Uterus (tissue), 2 donors: ENCODE results near the gene NAP1L2.
"Not testable (repeated sequence)": the region's sequence is repeated elsewhere in the genome, so short reads cannot be mapped to it uniquely, and the experiment has no call there.

Experiments used
- POLR2A ChIP-seq, 2 donors: fragments of 450-650 bp; IDR thresholded peaks; one replicate each; pipeline ENCODE4 v1.6.1; 2016; ENCODE audit warnings: antibody characterized with exemption in 2 of 2, mild to moderate bottlenecking in 1 of 2, moderate library complexity in 1 of 2
- TF ChIP-seq, protein P1 (sequence below), 4 experiments: fragments of 200-600 bp in 2 of 4; fragments of 450-650 bp in 2 of 4; sonication (generic) in 2 of 4; IDR thresholded peaks; one replicate each; pipeline ENCODE4 v1.5.1; 2016 to 2019; ENCODE audit warnings: antibody characterized with exemption in 4 of 4, mild to moderate bottlenecking in 2 of 4, moderate library complexity in 1 of 4

DNA sequence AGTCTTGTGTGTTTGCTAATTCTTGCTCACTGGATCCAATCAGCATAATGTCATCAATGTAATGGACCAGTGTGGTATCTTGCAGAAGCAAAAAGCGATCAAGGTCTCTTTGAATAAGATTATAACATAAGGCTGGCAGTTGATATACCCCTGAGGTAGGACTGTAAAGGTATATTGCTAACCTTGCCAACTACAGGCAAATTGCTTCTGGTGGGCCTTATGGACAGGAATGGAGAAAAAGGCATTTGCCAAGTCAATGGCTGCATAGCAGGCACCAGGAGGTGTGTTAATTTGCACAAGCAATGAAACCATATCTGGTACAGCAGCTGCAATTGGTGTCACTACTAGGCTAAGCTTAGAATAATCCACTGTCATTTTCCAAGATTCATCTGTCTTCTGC is 45.7 kb downstream of the NAP1L2 start:
- not testable (repeated sequence) for TF ChIP-seq POLR2A (IDR thresholded peaks at IDR 0.05)
- TF ChIP-seq, protein P1, sequence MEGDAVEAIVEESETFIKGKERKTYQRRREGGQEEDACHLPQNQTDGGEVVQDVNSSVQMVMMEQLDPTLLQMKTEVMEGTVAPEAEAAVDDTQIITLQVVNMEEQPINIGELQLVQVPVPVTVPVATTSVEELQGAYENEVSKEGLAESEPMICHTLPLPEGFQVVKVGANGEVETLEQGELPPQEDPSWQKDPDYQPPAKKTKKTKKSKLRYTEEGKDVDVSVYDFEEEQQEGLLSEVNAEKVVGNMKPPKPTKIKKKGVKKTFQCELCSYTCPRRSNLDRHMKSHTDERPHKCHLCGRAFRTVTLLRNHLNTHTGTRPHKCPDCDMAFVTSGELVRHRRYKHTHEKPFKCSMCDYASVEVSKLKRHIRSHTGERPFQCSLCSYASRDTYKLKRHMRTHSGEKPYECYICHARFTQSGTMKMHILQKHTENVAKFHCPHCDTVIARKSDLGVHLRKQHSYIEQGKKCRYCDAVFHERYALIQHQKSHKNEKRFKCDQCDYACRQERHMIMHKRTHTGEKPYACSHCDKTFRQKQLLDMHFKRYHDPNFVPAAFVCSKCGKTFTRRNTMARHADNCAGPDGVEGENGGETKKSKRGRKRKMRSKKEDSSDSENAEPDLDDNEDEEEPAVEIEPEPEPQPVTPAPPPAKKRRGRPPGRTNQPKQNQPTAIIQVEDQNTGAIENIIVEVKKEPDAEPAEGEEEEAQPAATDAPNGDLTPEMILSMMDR (IDR thresholded peaks at IDR 0.05), result not testable (repeated sequence)
